Panc1 (cell line): ENCODE measurements around the gene KAZN. TPM values are rescaled to one million over a fixed set of nuclear protein-coding genes. Genes with fewer than 3 reads are reported as not detected.

Source experiments
- ATAC-seq: fragments of 200-7000 bp; cut with Tn5 transposase; 2 replicates; pipeline ENCODE4 v1.9.1; 2020; ENCODE audit warnings: mild to moderate bottlenecking, moderate library complexity
- BruUV-seq: library from RNA; stranded (reverse); fragments of 400-500 nt; replicated peaks from 2 replicates; lab custom pipeline; 2021; lab: Mats Ljungman, UMichigan
- CTCF ChIA-PET: fragments of 300-600 bp; sonication (Branson Sonifier 250); formaldehyde crosslinking; loops from one replicate; lab custom pipeline; 2022; ENCODE audit warnings: antibody characterized with exemption; lab: Charles Lee
- POLR2A ChIA-PET: fragments of 300-600 bp; sonication (Branson Sonifier 250); formaldehyde crosslinking; loops from one replicate; lab custom pipeline; 2022; ENCODE audit warnings: antibody characterized with exemption; lab: Charles Lee
- DNase-seq: peaks from one replicate; pipeline ENCODE4 v3.0.0-alpha.2; 2010; ENCODE audit warnings: low read depth, low spot score
- H3K27ac ChIP-seq: 2 replicates; pipeline ENCODE4 v1.5.1; 2011; ENCODE audit warnings: mild to moderate bottlenecking, low read length, inconsistent platforms
- H3K27me3 ChIP-seq: fragments of 200-500 bp; sonication (Bioruptor generic); 2 replicates; pipeline ENCODE4 v1.6.0; 2014; ENCODE audit warnings: low read length, inconsistent platforms; ENCODE audit not compliant: control insufficient read depth, insufficient read depth
- H3K36me3 ChIP-seq: fragments of 200-500 bp; sonication (Bioruptor generic); 2 replicates; pipeline ENCODE4 v1.5.1; 2014; ENCODE audit warnings: inconsistent platforms, mild to moderate bottlenecking, low read length, moderate library complexity; ENCODE audit not compliant: control insufficient read depth, insufficient read depth
- H3K4me1 ChIP-seq: 2 replicates; pipeline ENCODE4 v1.5.1; 2011; ENCODE audit warnings: inconsistent platforms, mild to moderate bottlenecking, low read length, moderate library complexity; ENCODE audit not compliant: control insufficient read depth, insufficient read depth
- H3K4me3 ChIP-seq, 2 experiments: 2 replicates each; pipeline ENCODE4 v1.5.1; 2011 to 2012; ENCODE audit warnings: low read depth in 2 of 2, low read length in 2 of 2, mild to moderate bottlenecking in 2 of 2, inconsistent platforms in 1 of 2, moderate library complexity in 1 of 2
- H3K9me3 ChIP-seq: fragments of 200-500 bp; sonication (Bioruptor generic); 2 replicates; pipeline ENCODE4 v1.5.1; 2014; ENCODE audit warnings: low read depth, mild to moderate bottlenecking, inconsistent platforms, low read length, moderate library complexity; ENCODE audit not compliant: control insufficient read depth, insufficient read depth
- POLR2AphosphoS5 ChIP-seq: IDR thresholded peaks from 2 replicates; pipeline ENCODE4 v1.6.1; 2012; ENCODE audit warnings: mild to moderate bottlenecking, low read depth, low read length, moderate library complexity
- SIN3A ChIP-seq: IDR thresholded peaks from 2 replicates; pipeline ENCODE4 v1.6.1; 2012; ENCODE audit warnings: low read depth, mild to moderate bottlenecking, low read length, moderate library complexity, borderline replicate concordance; ENCODE audit not compliant: insufficient read depth
- TCF7L2 ChIP-seq: IDR thresholded peaks from 2 replicates; pipeline ENCODE4 v1.6.1; 2011; ENCODE audit warnings: mild to moderate bottlenecking, low read depth, low read length, inconsistent platforms
- in situ Hi-C: cut with HindIII; loops from 2 replicates; pipeline ENCODE4 v1.10.0; 2016; ENCODE audit warnings: low sequenced_read_pairs, low pct_unique_long_range_greater_than_20kb
- intact Hi-C: fragments of 100-400 bp; cut with micrococcal nuclease; formaldehyde crosslinking; loops from one replicate; pipeline ENCODE4 v1.10.0; 2022; ENCODE audit not compliant: unreplicated experiment
- total RNA-seq: library from RNA; stranded (reverse); gene quantifications from one replicate; pipeline ENCODE4 v1.2.1, GENCODE V29; 2021; ENCODE audit not compliant: unreplicated experiment
- TF ChIP-seq, protein P1 (sequence below), 2 experiments: IDR thresholded peaks; 2 replicates each; pipeline ENCODE4 v1.6.1; 2011 to 2012; ENCODE audit warnings: low read depth in 2 of 2, control low read depth in 1 of 2, low read length in 1 of 2, mild to moderate bottlenecking in 1 of 2, moderate library complexity in 1 of 2; ENCODE audit not compliant: insufficient read depth in 1 of 2
- TF ChIP-seq, protein P2 (sequence below): fragments of 450-650 bp; IDR thresholded peaks from 2 replicates; pipeline ENCODE4 v1.5.1; 2017; ENCODE audit warnings: mild to moderate bottlenecking

Gene KAZN
- total RNA-seq, 1 experiment from 2014 or later = 6.6 TPM

DNA sequence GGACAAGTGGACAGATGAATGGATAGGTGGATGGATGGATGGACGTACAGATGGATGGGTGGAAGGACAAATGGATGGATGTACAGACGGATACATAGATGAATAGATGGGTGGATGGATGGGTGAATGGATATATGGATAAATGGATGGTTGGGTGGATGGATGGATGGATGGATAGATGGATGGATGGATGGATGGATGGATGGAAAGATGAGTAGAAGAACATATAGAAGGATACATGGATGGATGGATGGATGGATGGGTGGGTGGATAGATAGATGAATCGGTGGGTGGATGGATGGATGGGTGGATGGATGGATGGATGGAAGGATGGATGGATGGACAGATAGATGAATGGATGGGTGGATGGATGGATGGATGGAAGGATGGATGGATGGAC, 274.3 kb downstream of the KAZN start:
- POLR2A ChIA-PET = no interaction called here
- CTCF ChIA-PET = no interaction called here
- in situ Hi-C loops = no loop called here
- intact Hi-C loops = no loop called here
- ATAC-seq (no peak), DNase-seq (no peak)
- no TSS peak for BruUV-seq
- H3K27ac ChIP-seq = no peak overlapping the region
- H3K4me1 ChIP-seq = no peaks in the 10 kb centered on the region
- no peaks in the 10 kb centered on the region for H3K9me3 ChIP-seq
- peaks cover 17% of the 10 kb centered on the region for H3K27me3 ChIP-seq
- no peak overlapping the region for H3K4me3 ChIP-seq
- TF ChIP-seq, protein P1, sequence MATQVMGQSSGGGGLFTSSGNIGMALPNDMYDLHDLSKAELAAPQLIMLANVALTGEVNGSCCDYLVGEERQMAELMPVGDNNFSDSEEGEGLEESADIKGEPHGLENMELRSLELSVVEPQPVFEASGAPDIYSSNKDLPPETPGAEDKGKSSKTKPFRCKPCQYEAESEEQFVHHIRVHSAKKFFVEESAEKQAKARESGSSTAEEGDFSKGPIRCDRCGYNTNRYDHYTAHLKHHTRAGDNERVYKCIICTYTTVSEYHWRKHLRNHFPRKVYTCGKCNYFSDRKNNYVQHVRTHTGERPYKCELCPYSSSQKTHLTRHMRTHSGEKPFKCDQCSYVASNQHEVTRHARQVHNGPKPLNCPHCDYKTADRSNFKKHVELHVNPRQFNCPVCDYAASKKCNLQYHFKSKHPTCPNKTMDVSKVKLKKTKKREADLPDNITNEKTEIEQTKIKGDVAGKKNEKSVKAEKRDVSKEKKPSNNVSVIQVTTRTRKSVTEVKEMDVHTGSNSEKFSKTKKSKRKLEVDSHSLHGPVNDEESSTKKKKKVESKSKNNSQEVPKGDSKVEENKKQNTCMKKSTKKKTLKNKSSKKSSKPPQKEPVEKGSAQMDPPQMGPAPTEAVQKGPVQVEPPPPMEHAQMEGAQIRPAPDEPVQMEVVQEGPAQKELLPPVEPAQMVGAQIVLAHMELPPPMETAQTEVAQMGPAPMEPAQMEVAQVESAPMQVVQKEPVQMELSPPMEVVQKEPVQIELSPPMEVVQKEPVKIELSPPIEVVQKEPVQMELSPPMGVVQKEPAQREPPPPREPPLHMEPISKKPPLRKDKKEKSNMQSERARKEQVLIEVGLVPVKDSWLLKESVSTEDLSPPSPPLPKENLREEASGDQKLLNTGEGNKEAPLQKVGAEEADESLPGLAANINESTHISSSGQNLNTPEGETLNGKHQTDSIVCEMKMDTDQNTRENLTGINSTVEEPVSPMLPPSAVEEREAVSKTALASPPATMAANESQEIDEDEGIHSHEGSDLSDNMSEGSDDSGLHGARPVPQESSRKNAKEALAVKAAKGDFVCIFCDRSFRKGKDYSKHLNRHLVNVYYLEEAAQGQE (IDR thresholded peaks at IDR 0.05; ENCODE audit: insufficient read depth in 1 of 2, low read depth in 2 of 2, low read length in 1 of 2) = no peak
- TF ChIP-seq, protein P2, sequence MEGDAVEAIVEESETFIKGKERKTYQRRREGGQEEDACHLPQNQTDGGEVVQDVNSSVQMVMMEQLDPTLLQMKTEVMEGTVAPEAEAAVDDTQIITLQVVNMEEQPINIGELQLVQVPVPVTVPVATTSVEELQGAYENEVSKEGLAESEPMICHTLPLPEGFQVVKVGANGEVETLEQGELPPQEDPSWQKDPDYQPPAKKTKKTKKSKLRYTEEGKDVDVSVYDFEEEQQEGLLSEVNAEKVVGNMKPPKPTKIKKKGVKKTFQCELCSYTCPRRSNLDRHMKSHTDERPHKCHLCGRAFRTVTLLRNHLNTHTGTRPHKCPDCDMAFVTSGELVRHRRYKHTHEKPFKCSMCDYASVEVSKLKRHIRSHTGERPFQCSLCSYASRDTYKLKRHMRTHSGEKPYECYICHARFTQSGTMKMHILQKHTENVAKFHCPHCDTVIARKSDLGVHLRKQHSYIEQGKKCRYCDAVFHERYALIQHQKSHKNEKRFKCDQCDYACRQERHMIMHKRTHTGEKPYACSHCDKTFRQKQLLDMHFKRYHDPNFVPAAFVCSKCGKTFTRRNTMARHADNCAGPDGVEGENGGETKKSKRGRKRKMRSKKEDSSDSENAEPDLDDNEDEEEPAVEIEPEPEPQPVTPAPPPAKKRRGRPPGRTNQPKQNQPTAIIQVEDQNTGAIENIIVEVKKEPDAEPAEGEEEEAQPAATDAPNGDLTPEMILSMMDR = no peak
- TF ChIP-seq POLR2AphosphoS5 (no peak), SIN3A (no peak), TCF7L2 (no peak)
- H3K36me3 ChIP-seq = no peaks in the 10 kb centered on the region

DNA sequence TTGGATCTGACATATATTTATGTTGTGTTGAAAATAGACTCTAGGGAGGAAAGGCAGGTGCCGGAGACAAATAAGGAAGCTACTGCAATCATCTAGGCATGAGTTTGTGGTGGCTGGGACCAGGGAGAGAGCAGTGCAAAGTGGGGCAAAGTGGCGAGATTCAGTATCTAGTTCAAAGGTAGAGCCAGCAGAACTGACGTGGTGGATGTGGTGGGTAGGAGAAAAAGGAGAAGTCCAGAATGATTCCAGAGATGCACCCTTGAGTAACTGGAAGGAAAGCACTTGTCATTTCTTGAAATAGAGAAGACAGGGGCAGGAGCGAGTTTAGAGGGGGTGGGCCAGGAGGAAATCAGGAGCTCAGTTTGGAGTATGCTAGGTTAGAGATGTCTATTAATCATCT, 275.2 kb downstream of the KAZN start:
- ChIA-PET POLR2A (no interaction called here), CTCF (no interaction called here)
- no peak overlapping the region for H3K4me3 ChIP-seq
- H3K27ac ChIP-seq = no peak overlapping the region
- no peaks in the 10 kb centered on the region for H3K36me3 ChIP-seq
- peaks cover 21% of the 10 kb centered on the region for H3K27me3 ChIP-seq
- H3K9me3 ChIP-seq = no peaks in the 10 kb centered on the region
- ATAC-seq (no peak), DNase-seq (no peak)
- in situ Hi-C loops = no loop called here
- intact Hi-C loops = no loop called here
- BruUV-seq = no TSS peak
- TF ChIP-seq TCF7L2 (no peak), SIN3A (no peak), POLR2AphosphoS5 (no peak)
- TF ChIP-seq, protein P1 (IDR thresholded peaks at IDR 0.05; ENCODE audit: insufficient read depth in 1 of 2, low read depth in 2 of 2, low read length in 1 of 2) = no peak
- TF ChIP-seq, protein P2 = no peak
- no peaks in the 10 kb centered on the region for H3K4me1 ChIP-seq
